ENCODE data around the gene ISOC2. TPM values are rescaled to one million over a fixed set of nuclear protein-coding genes. Genes with fewer than 3 reads are reported as not detected.

Gene ISOC2
- total RNA-seq, 2 experiments from 2014 or later: 35.7 to 37.5 TPM

DNA sequence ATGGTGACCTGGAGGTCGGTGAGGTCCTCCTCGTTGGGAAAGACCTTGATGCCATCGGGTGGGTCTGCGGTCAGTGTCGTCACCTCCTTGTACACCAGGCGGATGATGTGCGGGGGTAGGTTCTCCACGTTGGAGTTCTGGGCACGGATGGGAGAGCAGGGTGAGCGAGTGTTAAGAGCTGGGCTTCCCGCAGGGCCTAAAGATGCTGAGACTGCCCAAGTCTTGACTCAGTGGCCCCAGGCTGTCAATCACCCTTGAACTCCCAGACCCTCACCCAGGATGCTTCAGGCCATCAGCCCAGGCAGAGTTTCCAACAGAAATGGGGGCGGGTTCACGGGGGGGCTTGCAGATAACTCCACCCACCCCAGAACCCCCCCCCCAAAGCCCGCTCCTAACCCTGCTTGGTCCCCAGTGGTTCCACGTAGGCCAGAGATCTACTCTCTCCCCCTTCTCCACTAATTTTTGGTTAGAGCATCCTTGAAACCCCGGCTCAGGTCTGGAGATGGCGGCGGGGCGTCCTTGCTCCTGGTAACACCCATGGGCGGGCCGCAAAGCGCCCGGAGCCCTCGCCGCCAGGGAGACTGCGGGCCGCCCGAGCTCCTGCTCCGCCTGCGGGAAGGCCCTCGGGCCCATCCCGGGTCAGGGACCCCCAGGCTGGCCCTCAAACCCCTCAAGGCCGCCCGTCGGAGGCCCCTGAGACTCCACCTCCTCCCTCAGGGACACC is 54.5 kb downstream of the ISOC2 start:
- Mint-ChIP-seq H3K4me3 (peak overlapping the region; percentile 92), H3K27me3 (peaks cover 5% of the 10 kb centered on the region), H3K36me3 (peaks cover 54% of the 10 kb centered on the region), H3K9me3 (peaks cover 15% of the 10 kb centered on the region), H3K27ac (peak overlapping the region; percentile 81), H3K4me1 (peaks cover 27% of the 10 kb centered on the region)
- DNase-seq: peak; percentile 41

DNA sequence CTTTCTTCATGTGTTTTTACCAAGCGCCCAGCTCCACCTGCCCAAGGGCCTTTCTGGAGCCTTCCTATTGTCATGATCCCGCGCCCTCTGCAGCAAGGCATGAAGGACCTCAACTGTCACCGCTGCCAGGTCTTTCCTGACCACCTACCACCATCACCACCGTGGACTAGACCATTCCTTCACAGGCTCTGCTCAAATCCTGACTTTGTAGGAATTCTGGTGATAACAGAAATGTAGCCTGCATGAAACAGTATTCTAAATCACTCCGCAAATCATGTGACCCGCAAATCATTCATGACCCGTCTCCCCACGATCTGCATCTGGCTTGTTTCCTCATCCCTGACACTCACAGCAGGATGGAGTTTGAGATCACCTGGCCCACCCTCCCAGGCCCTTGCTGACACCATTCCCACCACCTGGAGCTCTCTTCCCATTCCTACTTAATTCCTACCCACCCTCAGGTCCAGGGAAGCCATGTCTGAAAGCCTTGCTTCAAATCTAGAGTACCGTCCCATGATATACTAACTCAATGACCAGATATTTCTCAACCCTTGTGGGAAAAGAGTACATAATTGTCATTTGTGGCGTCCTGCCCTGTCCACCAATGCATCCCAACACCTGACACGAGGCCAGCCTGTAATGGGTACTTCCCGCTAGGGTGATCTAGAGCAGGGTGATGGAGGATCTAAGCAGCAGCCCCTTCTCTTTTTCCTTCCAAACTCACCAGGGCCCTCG is 55.2 kb downstream of the ISOC2 start:
- DNase-seq: no peak
- H3K36me3 Mint-ChIP-seq: peaks cover 57% of the 10 kb centered on the region
- peaks cover 5% of the 10 kb centered on the region for H3K27me3 Mint-ChIP-seq
- H3K4me1 Mint-ChIP-seq: peaks cover 27% of the 10 kb centered on the region
- peak overlapping the region; percentile 81 for H3K27ac Mint-ChIP-seq
- H3K4me3 Mint-ChIP-seq: peak overlapping the region; percentile 92
- peaks cover 15% of the 10 kb centered on the region for H3K9me3 Mint-ChIP-seq

DNA sequence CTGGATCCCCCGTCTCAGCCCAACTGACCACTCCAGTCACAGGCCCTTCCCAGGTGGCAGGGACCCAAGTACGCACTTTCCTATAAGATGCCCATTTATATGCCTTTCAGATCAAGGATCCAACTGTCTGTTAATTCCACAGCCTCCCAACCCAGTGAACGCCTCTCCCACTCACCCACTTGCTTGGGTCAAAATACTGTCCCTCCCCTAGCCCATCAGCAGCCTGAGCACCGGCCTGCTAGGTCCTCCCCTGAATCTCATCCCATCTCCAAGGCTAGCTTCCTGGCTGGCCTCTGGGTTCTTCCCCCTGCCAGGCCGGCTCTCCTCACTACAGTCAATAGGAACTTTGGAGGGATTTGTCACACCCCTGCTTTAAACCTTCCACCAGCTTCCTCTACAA is 55.8 kb downstream of the ISOC2 start:
- Mint-ChIP-seq H3K9me3 (peaks cover 14% of the 10 kb centered on the region), H3K27ac (peak overlapping the region; percentile 81), H3K4me1 (peaks cover 27% of the 10 kb centered on the region), H3K36me3 (peaks cover 63% of the 10 kb centered on the region), H3K4me3 (peak overlapping the region; percentile 92), H3K27me3 (peaks cover 5% of the 10 kb centered on the region)
- no peak for DNase-seq

Other genes with a start within 250 kb of the ISOC2 start
- gene TMEM86B, start 232.9 kb downstream of the ISOC2 start, total RNA-seq: 1 to 10 TPM; 7.3 to 7.9 TPM
- 100 to 1,000 TPM; 226 to 227 TPM for gene PPP6R1, start 202.6 kb downstream of the ISOC2 start, total RNA-seq
- 10 to 100 TPM; 68.0 to 69.7 TPM for gene HSPBP1, start 181.5 kb downstream of the ISOC2 start, total RNA-seq
- gene BRSK1, start 177.6 kb downstream of the ISOC2 start, total RNA-seq: 1 to 10 TPM; 5.6 to 6.4 TPM
- gene TMEM150B, start 136.3 kb downstream of the ISOC2 start, total RNA-seq: not detected
- 10 to 100 TPM; 14.9 to 15.4 TPM for gene KMT5C, start 121.8 kb downstream of the ISOC2 start, total RNA-seq
- not detected for gene COX6B2, start 106.9 kb downstream of the ISOC2 start, total RNA-seq
- gene GARIN5B, start 98.4 kb downstream of the ISOC2 start, total RNA-seq: not detected
- gene IL11, start 91.2 kb downstream of the ISOC2 start, total RNA-seq: not detected
- not detected for gene TMEM190, start 84.8 kb downstream of the ISOC2 start, total RNA-seq
- gene TMEM238, start 77.3 kb downstream of the ISOC2 start, total RNA-seq: 10 to 100 TPM; 10.1 to 10.8 TPM
- gene RPL28, start 75.7 kb downstream of the ISOC2 start, total RNA-seq: 1,000 to 10,000 TPM; 2,585 to 2,613 TPM
- 100 to 1,000 TPM; 323 to 325 TPM for gene UBE2S, start 53.9 kb downstream of the ISOC2 start, total RNA-seq
- not detected for gene SHISA7, start 18.3 kb downstream of the ISOC2 start, total RNA-seq
- not detected for gene C19orf85, start 3.1 kb upstream of the ISOC2 start, total RNA-seq
- gene ZNF628, start 15.0 kb upstream of the ISOC2 start, total RNA-seq: 10 to 100 TPM in 1 of 2 experiments, 1 to 10 TPM in 1; 8.8 to 10.3 TPM
- 10 to 100 TPM; 24.8 to 24.9 TPM for gene NAT14, start 23.5 kb upstream of the ISOC2 start, total RNA-seq
- 1 to 10 TPM in 1 of 2 experiments, under 1 TPM in 1; 0.46 to 1.4 TPM for gene SSC5D, start 26.8 kb upstream of the ISOC2 start, total RNA-seq
- not detected for gene SBK2, start 75.5 kb upstream of the ISOC2 start, total RNA-seq
- not detected for gene SBK3, start 83.9 kb upstream of the ISOC2 start, total RNA-seq
- gene ZNF579, start 119.2 kb upstream of the ISOC2 start, total RNA-seq: 1 to 10 TPM; 5.5 to 6.1 TPM
- gene FIZ1, start 137.9 kb upstream of the ISOC2 start, total RNA-seq: 10 to 100 TPM; 19.8 to 20.7 TPM
- 10 to 100 TPM; 10.8 to 11.5 TPM for gene ZNF524, start 138.6 kb upstream of the ISOC2 start, total RNA-seq
- 10 to 100 TPM; 10.5 to 10.7 TPM for gene ZNF865, start 144.0 kb upstream of the ISOC2 start, total RNA-seq
- 1 to 10 TPM; 3.7 to 3.9 TPM for gene ZNF784, start 162.9 kb upstream of the ISOC2 start, total RNA-seq
- gene ZNF580, start 179.4 kb upstream of the ISOC2 start, total RNA-seq: 10 to 100 TPM; 29.6 to 30.6 TPM
- gene ZNF581, start 182.0 kb upstream of the ISOC2 start, total RNA-seq: 10 to 100 TPM; 39.9 to 42.3 TPM
- 10 to 100 TPM; 10.9 to 12.0 TPM for gene CCDC106, start 186.6 kb upstream of the ISOC2 start, total RNA-seq
- gene U2AF2, start 193.4 kb upstream of the ISOC2 start, total RNA-seq: 100 to 1,000 TPM; 341 to 345 TPM
- 10 to 100 TPM; 37.1 to 39.5 TPM for gene EPN1, start 213.6 kb upstream of the ISOC2 start, total RNA-seq

All from activated naive CD8-positive, alpha-beta T cell treated with anti-CD3 and anti-CD28 coated beads for 36 hours (primary cell).